ENCODE data around the gene DNAH11.
A peak's percentile ranks its signal among the peaks of the same experiment; 100 is the strongest.
"Not testable (repeated sequence)": the region's sequence is repeated elsewhere in the genome, so short reads cannot be mapped to it uniquely, and the experiment has no call there.

Gene DNAH11

GRCh38 chr7:21617916-21618390 lies 75.1 kb downstream of the DNAH11 start:
- DNase-seq, result no peak

- no peak for DNase-seq
Observed at GRCh38 chr7:21618706-21619105, 75.9 kb downstream of the DNAH11 start.

GRCh38 chr7:21620054-21620453 lies 77.2 kb downstream of the DNAH11 start:
- no peak for DNase-seq

GRCh38 chr7:21624320-21624719 lies 81.5 kb downstream of the DNAH11 start:
- no peak for DNase-seq

GRCh38 chr7:21636694-21637093 lies 93.9 kb downstream of the DNAH11 start:
- no peak for DNase-seq

GRCh38 chr7:21639206-21639868 lies 96.5 kb downstream of the DNAH11 start:
- DNase-seq, result no peak

GRCh38 chr7:21640105-21640504 lies 97.3 kb downstream of the DNAH11 start:
- no peak for DNase-seq

- DNase-seq, result no peak
Observed at GRCh38 chr7:21641546-21641945, 98.7 kb downstream of the DNAH11 start.

- no peak for DNase-seq
Observed at GRCh38 chr7:21642422-21642821, 99.6 kb downstream of the DNAH11 start.

- DNase-seq, result no peak
Observed at GRCh38 chr7:21651697-21652096, 108.9 kb downstream of the DNAH11 start.

- no peak for DNase-seq
Observed at GRCh38 chr7:21653623-21654022, 110.8 kb downstream of the DNAH11 start.

- no peak for DNase-seq
Observed at GRCh38 chr7:21656081-21656480, 113.2 kb downstream of the DNAH11 start.

GRCh38 chr7:21656796-21657195 lies 114.0 kb downstream of the DNAH11 start:
- DNase-seq, result no peak

- DNase-seq, result no peak
Observed at GRCh38 chr7:21670496-21670895, 127.7 kb downstream of the DNAH11 start.

GRCh38 chr7:21671859-21672258 lies 129.0 kb downstream of the DNAH11 start:
- DNase-seq, result peak; percentile 2

- no peak for DNase-seq
Observed at GRCh38 chr7:21675255-21675654, 132.4 kb downstream of the DNAH11 start.

- DNase-seq, result no peak
Observed at GRCh38 chr7:21690705-21691104, 147.9 kb downstream of the DNAH11 start.

GRCh38 chr7:21691146-21691545 lies 148.3 kb downstream of the DNAH11 start:
- DNase-seq, result not testable (repeated sequence)

GRCh38 chr7:21700587-21700986 lies 157.7 kb downstream of the DNAH11 start:
- DNase-seq, result not testable (repeated sequence)

- DNase-seq, result no peak
Observed at GRCh38 chr7:21702303-21702702, 159.5 kb downstream of the DNAH11 start.

- DNase-seq, result no peak
Observed at GRCh38 chr7:21704359-21704758, 161.5 kb downstream of the DNAH11 start.

GRCh38 chr7:21706131-21706530 lies 163.3 kb downstream of the DNAH11 start:
- no peak for DNase-seq

GRCh38 chr7:21707566-21707965 lies 164.7 kb downstream of the DNAH11 start:
- no peak for DNase-seq

GRCh38 chr7:21708096-21708495 lies 165.3 kb downstream of the DNAH11 start:
- DNase-seq, result no peak

- DNase-seq, result no peak
Observed at GRCh38 chr7:21717323-21717722, 174.5 kb downstream of the DNAH11 start.

All from KG1 (cell line).